ENCODE measurements around the gene IRAK1. TPM values are rescaled to one million over a fixed set of nuclear protein-coding genes. Genes with fewer than 3 reads are reported as not detected.

IRAK1 gene
- polyA plus RNA-seq, 1 experiment = 42.6 TPM

- DNase-seq (ENCODE audit: low read depth) = no peak
- ChIA-PET CTCF (interaction anchor here (1.0 to 1.7 kb wide), 4 partner anchors 10 to 25 kb away, joined by 3 to 5 read pairs (median 4); no protein-coding TSS in a partner anchor), POLR2A (no interaction called here)
- Histone ChIP-seq H3K36me3 (ENCODE audit: control insufficient read depth, insufficient read depth, low read length) (peaks cover 2% of the 10 kb centered on the region; the same call in 1 of the 2 replicates), H3K27me3 (ENCODE audit: control insufficient read depth, insufficient read depth, low read length) (no peaks in the 10 kb centered on the region), H3K4me3 (ENCODE audit: low read depth, low read length) (no peak overlapping the region)
- TF ChIP-seq CTCF (IDR thresholded peaks at IDR 0.05; ENCODE audit: insufficient read depth, low read depth, low read length) = no peak
Observed at GRCh38 chrX:154026136-154027021, 6.7 kb upstream of the IRAK1 start.

GRCh38 chrX:154025230-154025629 lies 5.5 kb upstream of the IRAK1 start:
- Histone ChIP-seq H3K4me3 (ENCODE audit: low read depth, low read length) (no peak overlapping the region), H3K27me3 (ENCODE audit: control insufficient read depth, insufficient read depth, low read length) (no peaks in the 10 kb centered on the region), H3K36me3 (ENCODE audit: control insufficient read depth, insufficient read depth, low read length) (peaks cover 2% of the 10 kb centered on the region; the same call in 1 of the 2 replicates)
- ChIA-PET CTCF (interaction anchor here (1.1 to 1.7 kb wide), 2 partner anchors 12 to 54 kb away, joined by 4 to 5 read pairs; partner anchors contain the start of gene HCFC1), POLR2A (interaction anchor here (0.6 kb wide), 1 partner anchor 13 kb away, joined by 7 read pairs; no protein-coding TSS in a partner anchor)
- no peak for TF ChIP-seq CTCF (IDR thresholded peaks at IDR 0.05; ENCODE audit: insufficient read depth, low read depth, low read length)
- no peak for DNase-seq (ENCODE audit: low read depth)

DNA sequence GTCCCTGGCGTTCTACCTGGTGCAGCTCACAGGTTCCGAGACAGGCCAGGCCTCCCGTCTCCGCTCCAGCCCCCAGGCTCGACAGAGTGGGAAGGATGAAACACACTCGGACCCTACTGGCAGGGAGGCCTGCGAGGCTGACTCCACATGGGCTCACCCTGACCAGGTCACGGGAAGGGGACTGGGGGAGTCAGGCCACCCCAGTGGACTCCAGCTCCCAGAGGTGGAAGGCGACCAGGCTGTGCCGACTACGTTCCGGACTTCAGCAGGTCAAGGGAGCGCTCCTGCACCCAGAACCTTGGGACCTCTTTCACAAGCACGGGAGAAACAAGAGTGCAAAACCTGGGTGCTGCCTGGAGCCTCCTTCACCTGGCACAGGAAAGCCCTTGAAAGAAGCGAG lies 4.6 kb upstream of the IRAK1 start:
- POLR2A ChIA-PET = no interaction called here
- H3K27me3 ChIP-seq (ENCODE audit: control insufficient read depth, insufficient read depth, low read length) = no peaks in the 10 kb centered on the region
- no peak for TF ChIP-seq CTCF (IDR thresholded peaks at IDR 0.05; ENCODE audit: insufficient read depth, low read depth, low read length)
- no peak overlapping the region for H3K4me3 ChIP-seq (ENCODE audit: low read depth, low read length)
- CTCF ChIA-PET = interaction anchor here (0.6 kb wide), 1 partner anchor 31 kb away, joined by 3 read pairs; no protein-coding TSS in a partner anchor
- H3K36me3 ChIP-seq (ENCODE audit: control insufficient read depth, insufficient read depth, low read length) = no peaks in the 10 kb centered on the region; the same call in 1 of the 2 replicates
- no peak for DNase-seq (ENCODE audit: low read depth)

DNA sequence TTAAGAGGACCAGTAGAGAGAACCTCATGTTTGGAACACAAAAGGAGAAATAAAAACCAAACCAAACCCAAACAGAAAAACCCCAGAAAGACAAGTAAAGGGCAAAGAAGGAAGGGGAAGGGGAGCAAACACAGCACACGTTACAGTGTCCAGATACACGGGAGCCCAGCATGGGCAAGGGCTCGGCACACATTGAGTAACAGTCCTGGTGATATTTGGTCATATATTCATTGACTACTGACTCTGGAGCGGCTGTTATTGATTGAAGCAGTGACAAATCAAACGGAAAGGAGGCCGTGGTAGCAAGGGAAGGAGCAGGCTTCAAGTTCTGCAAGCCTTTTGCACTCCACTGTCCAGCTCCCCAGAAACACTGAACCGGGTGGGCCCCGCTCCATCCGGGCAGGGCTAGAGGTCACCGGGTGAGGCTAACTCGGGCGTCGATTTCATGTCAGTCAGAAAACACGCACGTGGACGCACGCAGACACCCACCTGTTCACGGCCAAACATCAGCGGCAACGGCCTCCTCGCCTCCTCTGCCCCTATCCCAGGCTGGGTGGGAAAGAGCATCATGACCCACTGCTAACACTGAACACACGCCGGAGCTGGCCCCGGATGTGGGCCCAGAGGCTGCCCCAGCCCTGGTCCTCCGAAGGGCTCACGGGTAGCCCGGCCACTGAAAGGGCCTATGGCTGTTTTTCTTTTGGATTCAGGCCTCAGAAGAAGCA lies 3.7 kb upstream of the IRAK1 start:
- ChIA-PET CTCF (interaction anchor here (0.6 kb wide), 1 partner anchor 30 kb away, joined by 3 read pairs; no protein-coding TSS in a partner anchor), POLR2A (no interaction called here)
- H3K27me3 ChIP-seq (ENCODE audit: control insufficient read depth, insufficient read depth, low read length) = no peaks in the 10 kb centered on the region
- no peaks in the 10 kb centered on the region; the same call in 1 of the 2 replicates for H3K36me3 ChIP-seq (ENCODE audit: control insufficient read depth, insufficient read depth, low read length)
- no peak for TF ChIP-seq CTCF (IDR thresholded peaks at IDR 0.05; ENCODE audit: insufficient read depth, low read depth, low read length)
- DNase-seq (ENCODE audit: low read depth) = no peak
- no peak overlapping the region for H3K4me3 ChIP-seq (ENCODE audit: low read depth, low read length)

DNA sequence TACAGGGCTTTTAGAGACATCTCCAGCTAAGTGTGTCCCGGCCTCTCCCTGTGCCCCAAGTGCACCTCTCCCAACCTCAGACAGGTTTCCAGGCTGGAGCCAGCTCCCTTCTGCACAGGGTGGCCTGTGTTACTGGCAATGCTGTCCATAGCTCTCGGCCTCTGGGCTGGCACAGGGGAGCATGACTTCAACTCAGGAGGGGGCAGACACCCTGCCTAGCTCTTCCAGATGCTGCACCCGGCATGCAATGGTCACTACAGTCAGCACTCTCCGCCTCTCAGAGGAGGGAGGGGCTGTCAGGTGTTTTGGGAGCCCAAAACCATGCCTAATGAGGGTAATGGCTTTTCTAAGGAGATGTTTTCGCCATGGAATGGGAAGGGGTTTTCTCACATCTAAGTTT lies 2.4 kb upstream of the IRAK1 start:
- no peak overlapping the region for H3K4me3 ChIP-seq (ENCODE audit: low read depth, low read length)
- TF ChIP-seq CTCF (IDR thresholded peaks at IDR 0.05; ENCODE audit: insufficient read depth, low read depth, low read length) = no peak
- ChIA-PET POLR2A (no interaction called here), CTCF (interaction anchor here (0.6 to 1.1 kb wide), 2 partner anchors 79 to 413 kb away, joined by 3 to 4 read pairs; no protein-coding TSS in a partner anchor)
- H3K27me3 ChIP-seq (ENCODE audit: control insufficient read depth, insufficient read depth, low read length) = no peaks in the 10 kb centered on the region
- DNase-seq (ENCODE audit: low read depth) = no peak
- H3K36me3 ChIP-seq (ENCODE audit: control insufficient read depth, insufficient read depth, low read length) = no peaks in the 10 kb centered on the region; the same call in 1 of the 2 replicates

All from BJ (cell line).